Smooth muscle cell of the umbilical artery (primary cell): Measurements from ENCODE around the gene USP1. TPM values are rescaled to one million over a fixed set of nuclear protein-coding genes. Genes with fewer than 3 reads are reported as not detected.

Experiments used
- total RNA-seq: library from RNA; depleted of rRNA; stranded (reverse); fragments of >200 nt; gene quantifications from 2 replicates; pipeline ENCODE4 v1.2.3, GENCODE V29; 2014

Gene USP1, protein sequence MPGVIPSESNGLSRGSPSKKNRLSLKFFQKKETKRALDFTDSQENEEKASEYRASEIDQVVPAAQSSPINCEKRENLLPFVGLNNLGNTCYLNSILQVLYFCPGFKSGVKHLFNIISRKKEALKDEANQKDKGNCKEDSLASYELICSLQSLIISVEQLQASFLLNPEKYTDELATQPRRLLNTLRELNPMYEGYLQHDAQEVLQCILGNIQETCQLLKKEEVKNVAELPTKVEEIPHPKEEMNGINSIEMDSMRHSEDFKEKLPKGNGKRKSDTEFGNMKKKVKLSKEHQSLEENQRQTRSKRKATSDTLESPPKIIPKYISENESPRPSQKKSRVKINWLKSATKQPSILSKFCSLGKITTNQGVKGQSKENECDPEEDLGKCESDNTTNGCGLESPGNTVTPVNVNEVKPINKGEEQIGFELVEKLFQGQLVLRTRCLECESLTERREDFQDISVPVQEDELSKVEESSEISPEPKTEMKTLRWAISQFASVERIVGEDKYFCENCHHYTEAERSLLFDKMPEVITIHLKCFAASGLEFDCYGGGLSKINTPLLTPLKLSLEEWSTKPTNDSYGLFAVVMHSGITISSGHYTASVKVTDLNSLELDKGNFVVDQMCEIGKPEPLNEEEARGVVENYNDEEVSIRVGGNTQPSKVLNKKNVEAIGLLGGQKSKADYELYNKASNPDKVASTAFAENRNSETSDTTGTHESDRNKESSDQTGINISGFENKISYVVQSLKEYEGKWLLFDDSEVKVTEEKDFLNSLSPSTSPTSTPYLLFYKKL
- 10.7 and 24.3 TPM in 2 replicates for total RNA-seq

DNA sequence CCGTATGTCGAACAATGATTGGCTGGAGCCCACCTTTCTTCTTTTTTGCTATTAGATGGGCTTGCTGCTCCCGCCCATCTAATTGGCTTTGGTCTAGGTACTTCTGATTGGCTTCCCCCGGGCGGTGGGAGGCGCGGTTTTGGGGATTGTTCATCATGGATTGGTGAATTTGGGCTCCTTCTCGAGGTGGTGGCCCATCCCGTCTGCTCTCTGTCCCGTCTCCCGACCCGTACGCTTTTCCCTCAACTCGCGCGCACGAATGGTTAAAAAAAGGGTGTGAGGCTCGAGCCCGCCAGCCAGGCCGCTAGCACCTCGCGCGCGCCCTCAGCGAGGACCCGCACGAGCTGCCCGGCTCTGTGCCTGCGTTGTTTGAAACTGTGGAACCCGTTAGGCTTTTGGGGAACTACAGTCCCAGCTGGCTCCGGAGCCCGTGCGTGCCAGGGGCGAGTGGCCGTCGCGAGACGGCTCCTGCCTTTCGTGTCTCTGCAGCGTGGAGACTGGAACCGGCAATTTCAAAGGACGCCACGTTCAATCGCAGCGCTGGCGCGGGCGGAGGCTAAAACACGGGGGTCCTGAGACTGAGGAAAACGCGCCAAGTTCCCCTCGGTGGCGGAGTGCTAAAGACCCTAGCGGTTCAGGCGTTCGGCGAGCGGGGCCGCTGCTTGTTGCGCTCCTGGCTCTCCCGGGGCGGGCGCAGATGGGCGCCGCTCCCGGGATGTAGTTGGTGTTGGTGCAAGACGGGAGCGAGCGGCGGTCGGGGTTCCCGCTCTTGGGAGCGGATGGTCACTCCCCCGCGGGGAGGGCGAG lies at the start of gene USP1:
USP1 (plus strand) TSS at position 584 of the 807 bp plus-strand sequence. CDS start 2,819 bp downstream, outside the sequence.

Other genes with a start within 250 kb of the USP1 start
- gene L1TD1, start 242.2 kb upstream of the USP1 start, total RNA-seq = not detected in 2 replicates
- 0.30 TPM in 1 of 2 replicates, not detected in the other for gene KANK4, start 117.6 kb upstream of the USP1 start, total RNA-seq
- gene ANGPTL3, start 160.5 kb downstream of the USP1 start, total RNA-seq = under 0.01 TPM in 1 of 2 replicates, not detected in the other